Hematopoietic multipotent progenitor cell treated with erythropoietin and hydrocortisone succinate and interleukin-3 and kit ligand, for 8 days (in vitro differentiated cells): ENCODE results near the gene SCN8A.
"Not testable (repeated sequence)": the region's sequence is repeated elsewhere in the genome, so short reads cannot be mapped to it uniquely, and the experiment has no call there.

Experiments used
- DNase-seq: peaks from one replicate; pipeline ENCODE4 v3.0.0-alpha.2; 2015

The SCN8A gene

GRCh38 chr12:51818566-51819300, 227.7 kb downstream of the SCN8A start:
- DNase-seq, result no peak

GRCh38 chr12:51819736-51820525, 228.9 kb downstream of the SCN8A start:
- DNase-seq, result no peak

- DNase-seq, result peak; percentile 39
These were observed 229.8 kb downstream of the SCN8A start for GRCh38 chr12:51820526-51821439.

- DNase-seq, result no peak
These were observed 230.6 kb downstream of the SCN8A start for GRCh38 chr12:51821440-51822260.

GRCh38 chr12:51822261-51822616, 231.2 kb downstream of the SCN8A start:
- DNase-seq, result no peak

GRCh38 chr12:51822956-51823355, 231.9 kb downstream of the SCN8A start:
- DNase-seq, result no peak

- DNase-seq, result peak; percentile 68
These were observed 233.0 kb downstream of the SCN8A start for GRCh38 chr12:51823875-51824565.

- DNase-seq, result no peak
These were observed 234.2 kb downstream of the SCN8A start for GRCh38 chr12:51825216-51825615.

- DNase-seq, result no peak
These were observed 235.8 kb downstream of the SCN8A start for GRCh38 chr12:51826881-51827280.

GRCh38 chr12:51827925-51828818, 237.1 kb downstream of the SCN8A start:
- peak; percentile 49 for DNase-seq

GRCh38 chr12:51829011-51829481, 238.0 kb downstream of the SCN8A start:
- no peak for DNase-seq

GRCh38 chr12:51829641-51830040, 238.6 kb downstream of the SCN8A start:
- no peak for DNase-seq

GRCh38 chr12:51831817-51832216, 240.8 kb downstream of the SCN8A start:
- not testable (repeated sequence) for DNase-seq

- no peak for DNase-seq
These were observed 241.5 kb downstream of the SCN8A start for GRCh38 chr12:51832354-51833107.

- no peak for DNase-seq
These were observed 242.6 kb downstream of the SCN8A start for GRCh38 chr12:51833448-51834227.

GRCh38 chr12:51834411-51834810, 243.4 kb downstream of the SCN8A start:
- no peak for DNase-seq

GRCh38 chr12:51836041-51836826, 245.2 kb downstream of the SCN8A start:
- DNase-seq, result no peak

- no peak for DNase-seq
These were observed 245.8 kb downstream of the SCN8A start for GRCh38 chr12:51836827-51837173.
